ENCODE measurements around the gene TENM3. TPM values are rescaled to one million over a fixed set of nuclear protein-coding genes. Genes with fewer than 3 reads are reported as not detected.

Gene TENM3
- total RNA-seq, 1 experiment from 2014 or later = 34.1 TPM

GRCh38 chr4:182277377-182277776 is 34.2 kb downstream of the TENM3 start:
- Mint-ChIP-seq H3K27ac (ENCODE audit: low read depth, unreplicated experiment) (no peak overlapping the region), H3K36me3 (ENCODE audit: insufficient read depth, unreplicated experiment) (no peaks in the 10 kb centered on the region), H3K4me3 (ENCODE audit: unreplicated experiment) (no peak overlapping the region), H3K4me1 (ENCODE audit: insufficient read depth, unreplicated experiment) (no peaks in the 10 kb centered on the region), H3K27me3 (ENCODE audit: insufficient read depth, unreplicated experiment) (no peaks in the 10 kb centered on the region), H3K9me3 (ENCODE audit: unreplicated experiment) (no peaks in the 10 kb centered on the region)
- no TSS peak for BruUV-seq (replicated peaks)
- intact Hi-C loops (cut with micrococcal nuclease) = no loop called here
- POLR2A ChIA-PET = interaction anchor here (1.1 kb wide), 1 partner anchor 30 kb away, joined by 5 read pairs; no protein-coding TSS in a partner anchor
- peak; percentile 18 for DNase-seq (ENCODE audit: unreplicated experiment)
- CTCF ChIA-PET = no interaction called here
- TF ChIP-seq CTCF (IDR thresholded peaks at IDR 0.05; ENCODE audit: unreplicated experiment) = no peak

- H3K27ac Mint-ChIP-seq (ENCODE audit: low read depth, unreplicated experiment) = no peak overlapping the region
- no peak for DNase-seq (ENCODE audit: unreplicated experiment)
- H3K27me3 Mint-ChIP-seq (ENCODE audit: insufficient read depth, unreplicated experiment) = no peaks in the 10 kb centered on the region
- intact Hi-C loops (cut with micrococcal nuclease) = no loop called here
- H3K36me3 Mint-ChIP-seq (ENCODE audit: insufficient read depth, unreplicated experiment) = no peaks in the 10 kb centered on the region
- CTCF ChIA-PET = no interaction called here
- POLR2A ChIA-PET = no interaction called here
- no peaks in the 10 kb centered on the region for H3K9me3 Mint-ChIP-seq (ENCODE audit: unreplicated experiment)
- BruUV-seq (replicated peaks) = no TSS peak
- H3K4me3 Mint-ChIP-seq (ENCODE audit: unreplicated experiment) = no peak overlapping the region
- TF ChIP-seq CTCF (IDR thresholded peaks at IDR 0.05; ENCODE audit: unreplicated experiment) = no peak
- H3K4me1 Mint-ChIP-seq (ENCODE audit: insufficient read depth, unreplicated experiment) = no peaks in the 10 kb centered on the region
Measured at GRCh38 chr4:182278729-182279128, 35.5 kb downstream of the TENM3 start.

- Mint-ChIP-seq H3K27ac (ENCODE audit: low read depth, unreplicated experiment) (no peak overlapping the region), H3K27me3 (ENCODE audit: insufficient read depth, unreplicated experiment) (no peaks in the 10 kb centered on the region), H3K4me3 (ENCODE audit: unreplicated experiment) (no peak overlapping the region), H3K9me3 (ENCODE audit: unreplicated experiment) (no peaks in the 10 kb centered on the region), H3K36me3 (ENCODE audit: insufficient read depth, unreplicated experiment) (no peaks in the 10 kb centered on the region), H3K4me1 (ENCODE audit: insufficient read depth, unreplicated experiment) (no peaks in the 10 kb centered on the region)
- no TSS peak for BruUV-seq (replicated peaks)
- CTCF ChIA-PET = interaction anchor here (0.7 to 1.1 kb wide), 2 partner anchors 15 to 709 kb away, joined by 3 read pairs; no protein-coding TSS in a partner anchor
- TF ChIP-seq CTCF (IDR thresholded peaks at IDR 0.05; ENCODE audit: unreplicated experiment) = no peak
- no peak for DNase-seq (ENCODE audit: unreplicated experiment)
- POLR2A ChIA-PET = no interaction called here
- intact Hi-C loops (cut with micrococcal nuclease) = no loop called here
Measured at GRCh38 chr4:182280436-182281111, 37.4 kb downstream of the TENM3 start.

GRCh38 chr4:182286035-182286434 is 42.8 kb downstream of the TENM3 start:
- ChIA-PET CTCF (interaction anchor here (0.7 to 1.6 kb wide), 2 partner anchors 12 to 21 kb away, joined by 4 read pairs; no protein-coding TSS in a partner anchor), POLR2A (interaction anchor here (1.1 kb wide), 1 partner anchor 19 kb away, joined by 3 read pairs; no protein-coding TSS in a partner anchor)
- Mint-ChIP-seq H3K4me1 (ENCODE audit: insufficient read depth, unreplicated experiment) (peaks cover 6% of the 10 kb centered on the region), H3K4me3 (ENCODE audit: unreplicated experiment) (no peak overlapping the region), H3K9me3 (ENCODE audit: unreplicated experiment) (no peaks in the 10 kb centered on the region), H3K36me3 (ENCODE audit: insufficient read depth, unreplicated experiment) (peaks cover 6% of the 10 kb centered on the region), H3K27ac (ENCODE audit: low read depth, unreplicated experiment) (no peak overlapping the region), H3K27me3 (ENCODE audit: insufficient read depth, unreplicated experiment) (no peaks in the 10 kb centered on the region)
- intact Hi-C loops (cut with micrococcal nuclease) = no loop called here
- no peak for DNase-seq (ENCODE audit: unreplicated experiment)
- no TSS peak for BruUV-seq (replicated peaks)
- no peak for TF ChIP-seq CTCF (IDR thresholded peaks at IDR 0.05; ENCODE audit: unreplicated experiment)
